Endometrial microvascular endothelial cells (primary cell): ENCODE measurements around the gene PHLDB1. TPM values are rescaled to one million over a fixed set of nuclear protein-coding genes. Genes with fewer than 3 reads are reported as not detected.
"Not testable (repeated sequence)": the region's sequence is repeated elsewhere in the genome, so short reads cannot be mapped to it uniquely, and the experiment has no call there.

Source experiments
- in situ Hi-C: cut with HindIII; loops from 2 replicates; pipeline ENCODE4 v1.10.0; 2017; ENCODE audit warnings: low sequenced_read_pairs, low pct_unique_long_range_greater_than_20kb; ENCODE audit errors: inconsistent ontology term
- total RNA-seq: library from RNA; depleted of rRNA; stranded (reverse); fragments of >200 nt; gene quantifications from one replicate; pipeline ENCODE4 v1.2.3, GENCODE V29; 2015; ENCODE audit errors: inconsistent ontology term

PHLDB1 gene
- total RNA-seq: 91.4 TPM

GRCh38 chr11:118607401-118608359, at the start of gene PHLDB1:
Gene PHLDB1, plus strand, starts transcription at chr11:118607615. Its CDS starts 6,222 bp downstream, at chr11:118613837.
- in situ Hi-C loops: no loop called here

GRCh38 chr11:118560806-118561205, 46.6 kb upstream of the PHLDB1 start:
- in situ Hi-C loops: no loop called here

- in situ Hi-C loops: no loop called here
These were observed 42.4 kb upstream of the PHLDB1 start for GRCh38 chr11:118565051-118565450.

GRCh38 chr11:118569670-118570069, 37.7 kb upstream of the PHLDB1 start:
- in situ Hi-C loops: no loop called here

- in situ Hi-C loops: no loop called here
These were observed 36.6 kb upstream of the PHLDB1 start for GRCh38 chr11:118570787-118571186.

- in situ Hi-C loops: not testable (repeated sequence)
These were observed 35.7 kb upstream of the PHLDB1 start for GRCh38 chr11:118571701-118572060.

GRCh38 chr11:118572061-118572980, 35.1 kb upstream of the PHLDB1 start, which contains the start of gene ARCN1:
Gene ARCN1, plus strand, starts transcription at chr11:118572409. Its CDS starts 139 bp downstream, at chr11:118572548.
- in situ Hi-C loops: no loop called here

- in situ Hi-C loops: no loop called here
These were observed 34.3 kb upstream of the PHLDB1 start for GRCh38 chr11:118572981-118573550.

GRCh38 chr11:118574636-118575035, 32.8 kb upstream of the PHLDB1 start:
- in situ Hi-C loops: no loop called here

GRCh38 chr11:118577995-118578394, 29.4 kb upstream of the PHLDB1 start:
- in situ Hi-C loops: not testable (repeated sequence)

- in situ Hi-C loops: no loop called here
These were observed 26.4 kb upstream of the PHLDB1 start for GRCh38 chr11:118581057-118581456.

- in situ Hi-C loops: no loop called here
These were observed 19.5 kb upstream of the PHLDB1 start for GRCh38 chr11:118587952-118588351.

GRCh38 chr11:118592616-118593367, 14.6 kb upstream of the PHLDB1 start:
- in situ Hi-C loops: no loop called here

- in situ Hi-C loops: not testable (repeated sequence)
These were observed 12.4 kb upstream of the PHLDB1 start for GRCh38 chr11:118594984-118595383.

GRCh38 chr11:118596224-118597146, 10.9 kb upstream of the PHLDB1 start:
- in situ Hi-C loops: no loop called here

- in situ Hi-C loops: no loop called here
These were observed 9.9 kb upstream of the PHLDB1 start for GRCh38 chr11:118597556-118597955.

GRCh38 chr11:118602331-118602730, 5.1 kb upstream of the PHLDB1 start:
- in situ Hi-C loops: no loop called here
